Gastrocnemius medialis (tissue), 4 donors: ENCODE measurements around the gene BCORL1.

Experiments
- CTCF ChIP-seq, 5 experiments: fragments of 450-650 bp in 3 of 5; fragments of 200-600 bp in 2 of 5; sonication (generic) in 2 of 5; IDR thresholded peaks in 4 of 5; conservative IDR thresholded peaks in 1 of 5; 1 replicate in 4 of 5; 2 replicates in 1 of 5; pipeline ENCODE4 v1.5.1; 2016 to 2019; ENCODE audit warnings: antibody characterized with exemption in 5 of 5, mild to moderate bottlenecking in 3 of 5, moderate library complexity in 3 of 5
- POLR2A ChIP-seq, 2 donors: fragments of 450-650 bp; IDR thresholded peaks; one replicate each; pipeline ENCODE4 v1.6.1; 2017; ENCODE audit warnings: antibody characterized with exemption in 2 of 2, mild to moderate bottlenecking in 2 of 2, moderate library complexity in 2 of 2

- TF ChIP-seq CTCF (IDR thresholded peaks at IDR 0.05 in 4 of 5, conservative IDR thresholded peaks at IDR 0.05 in 1 of 5) = no peak
- no peak for TF ChIP-seq POLR2A (IDR thresholded peaks at IDR 0.05)
Measured at GRCh38 chrX:130055899-130056298, 73.5 kb downstream of the BCORL1 start.
